ENCODE measurements around the gene DNAJB2.

DNA sequence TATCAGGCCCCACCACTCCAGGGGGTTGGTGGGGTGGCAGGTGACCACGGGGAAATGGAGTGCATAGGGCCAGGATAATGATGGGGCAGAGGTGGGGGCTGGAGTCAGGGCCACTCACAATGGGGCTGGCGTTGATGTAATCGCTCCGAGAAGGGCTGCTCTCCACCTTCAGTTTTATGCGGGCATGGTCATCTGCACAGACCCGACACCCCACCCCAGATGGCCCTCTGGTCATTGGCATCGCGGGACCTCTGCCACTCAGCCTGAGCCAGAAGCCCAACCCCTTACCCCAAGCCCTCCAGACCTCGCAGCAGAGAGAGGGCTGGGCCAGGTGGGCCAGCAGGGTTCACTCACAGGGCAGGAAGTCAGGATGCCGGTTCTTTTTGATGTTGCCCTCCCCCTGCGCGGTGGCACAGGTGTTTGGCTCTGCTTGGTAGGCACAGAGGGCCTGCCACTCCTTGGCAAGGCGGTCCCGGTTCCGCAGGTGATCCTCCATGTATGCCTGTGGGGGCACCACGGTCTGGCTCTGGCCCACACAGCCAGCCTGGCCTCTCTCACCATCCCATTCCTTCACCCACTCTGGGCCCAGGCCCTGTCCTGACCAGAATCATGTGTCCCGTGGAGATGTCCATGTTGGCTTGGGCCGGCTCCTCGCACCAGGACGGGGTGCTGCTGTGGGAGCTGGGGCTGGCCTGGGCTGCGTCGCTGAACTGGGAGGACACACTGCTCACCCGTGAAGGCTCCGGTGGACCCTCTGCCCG is 17.6 kb downstream of the DNAJB2 start:
- TF ChIP-seq MAX (IDR thresholded peaks at IDR 0.05), result no peak
- no peak for TF ChIP-seq YY1 (IDR thresholded peaks at IDR 0.05)
- no peak for TF ChIP-seq JUND (IDR thresholded peaks at IDR 0.05)
- TF ChIP-seq, protein P1, sequence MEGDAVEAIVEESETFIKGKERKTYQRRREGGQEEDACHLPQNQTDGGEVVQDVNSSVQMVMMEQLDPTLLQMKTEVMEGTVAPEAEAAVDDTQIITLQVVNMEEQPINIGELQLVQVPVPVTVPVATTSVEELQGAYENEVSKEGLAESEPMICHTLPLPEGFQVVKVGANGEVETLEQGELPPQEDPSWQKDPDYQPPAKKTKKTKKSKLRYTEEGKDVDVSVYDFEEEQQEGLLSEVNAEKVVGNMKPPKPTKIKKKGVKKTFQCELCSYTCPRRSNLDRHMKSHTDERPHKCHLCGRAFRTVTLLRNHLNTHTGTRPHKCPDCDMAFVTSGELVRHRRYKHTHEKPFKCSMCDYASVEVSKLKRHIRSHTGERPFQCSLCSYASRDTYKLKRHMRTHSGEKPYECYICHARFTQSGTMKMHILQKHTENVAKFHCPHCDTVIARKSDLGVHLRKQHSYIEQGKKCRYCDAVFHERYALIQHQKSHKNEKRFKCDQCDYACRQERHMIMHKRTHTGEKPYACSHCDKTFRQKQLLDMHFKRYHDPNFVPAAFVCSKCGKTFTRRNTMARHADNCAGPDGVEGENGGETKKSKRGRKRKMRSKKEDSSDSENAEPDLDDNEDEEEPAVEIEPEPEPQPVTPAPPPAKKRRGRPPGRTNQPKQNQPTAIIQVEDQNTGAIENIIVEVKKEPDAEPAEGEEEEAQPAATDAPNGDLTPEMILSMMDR (IDR thresholded peaks at IDR 0.05; ENCODE audit: low read depth, low read length, missing input control), result no peak
- no peak for TF ChIP-seq EGR1 (IDR thresholded peaks at IDR 0.05; ENCODE audit: low read depth in 2 of 2)
- TF ChIP-seq REST (IDR thresholded peaks at IDR 0.05), result no peak
- TF ChIP-seq, protein P2, sequence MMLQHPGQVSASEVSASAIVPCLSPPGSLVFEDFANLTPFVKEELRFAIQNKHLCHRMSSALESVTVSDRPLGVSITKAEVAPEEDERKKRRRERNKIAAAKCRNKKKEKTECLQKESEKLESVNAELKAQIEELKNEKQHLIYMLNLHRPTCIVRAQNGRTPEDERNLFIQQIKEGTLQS (IDR thresholded peaks at IDR 0.05), result no peak
- TF ChIP-seq GABPA (IDR thresholded peaks at IDR 0.05 in 1 of 2, conservative IDR thresholded peaks at IDR 0.05 in 1 of 2), result no peak
- no peak for TF ChIP-seq TAF1 (conservative IDR thresholded peaks at IDR 0.05)
- no peak for TF ChIP-seq HNF4A (conservative IDR thresholded peaks at IDR 0.05)
- TF ChIP-seq RAD21 (IDR thresholded peaks at IDR 0.05), result no peak
- TF ChIP-seq SP1 (IDR thresholded peaks at IDR 0.05), result no peak
- TF ChIP-seq, protein P3, sequence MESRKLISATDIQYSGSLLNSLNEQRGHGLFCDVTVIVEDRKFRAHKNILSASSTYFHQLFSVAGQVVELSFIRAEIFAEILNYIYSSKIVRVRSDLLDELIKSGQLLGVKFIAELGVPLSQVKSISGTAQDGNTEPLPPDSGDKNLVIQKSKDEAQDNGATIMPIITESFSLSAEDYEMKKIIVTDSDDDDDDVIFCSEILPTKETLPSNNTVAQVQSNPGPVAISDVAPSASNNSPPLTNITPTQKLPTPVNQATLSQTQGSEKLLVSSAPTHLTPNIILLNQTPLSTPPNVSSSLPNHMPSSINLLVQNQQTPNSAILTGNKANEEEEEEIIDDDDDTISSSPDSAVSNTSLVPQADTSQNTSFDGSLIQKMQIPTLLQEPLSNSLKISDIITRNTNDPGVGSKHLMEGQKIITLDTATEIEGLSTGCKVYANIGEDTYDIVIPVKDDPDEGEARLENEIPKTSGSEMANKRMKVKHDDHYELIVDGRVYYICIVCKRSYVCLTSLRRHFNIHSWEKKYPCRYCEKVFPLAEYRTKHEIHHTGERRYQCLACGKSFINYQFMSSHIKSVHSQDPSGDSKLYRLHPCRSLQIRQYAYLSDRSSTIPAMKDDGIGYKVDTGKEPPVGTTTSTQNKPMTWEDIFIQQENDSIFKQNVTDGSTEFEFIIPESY (IDR thresholded peaks at IDR 0.05), result no peak
- TF ChIP-seq FOXA2 (IDR thresholded peaks at IDR 0.05), result no peak
